GM12878 (cell line): ENCODE data around the gene SPOCD1. TPM values are rescaled to one million over a fixed set of nuclear protein-coding genes. Genes with fewer than 3 reads are reported as not detected.

Experiments used
- ATAC-seq: fragments of 200-7000 bp; cut with Tn5 transposase; 3 replicates; pipeline ENCODE4 v1.9.1; 2020; ENCODE audit warnings: mild to moderate bottlenecking, moderate library complexity
- BruUV-seq: library from RNA; stranded (reverse); fragments of 400-500 nt; replicated peaks from 2 replicates; lab custom pipeline; 2021; lab: Mats Ljungman, UMichigan
- CTCF ChIA-PET: fragments of 300-600 bp; sonication (Branson Sonifier 250); formaldehyde crosslinking; extraction: SDS; loops from one replicate; lab custom pipeline; 2021; ENCODE audit warnings: inconsistent platforms; lab: Yijun Ruan, JAX
- POLR2A ChIA-PET: fragments of 350-600 bp; formaldehyde crosslinking; extraction: SDS; loops from one replicate; lab custom pipeline; 2021; ENCODE audit warnings: inconsistent platforms; lab: Charles Lee
- RAD21 ChIA-PET: fragments of 300-600 bp; sonication (Branson Sonifier 250); formaldehyde crosslinking; loops from one replicate; lab custom pipeline; 2023; ENCODE audit warnings: antibody characterized with exemption; ENCODE audit not compliant: unreplicated experiment; lab: Charles Lee
- SMC1A ChIA-PET: fragments of 300-600 bp; sonication (Branson Sonifier 250); formaldehyde crosslinking; loops from one replicate; lab custom pipeline; 2023; ENCODE audit not compliant: unreplicated experiment, uncharacterized antibody; lab: Charles Lee
- DNase-seq: peaks from one replicate; pipeline ENCODE4 v3.0.0-alpha.2; 2011; ENCODE audit warnings: low read depth, low spot score
- FAIRE-seq: peaks from 3 replicates; lab custom pipeline; 2011; peaks lifted over from hg19 to GRCh38; lab: Jason Lieb, UNC
- H2AFZ ChIP-seq: 2 replicates; pipeline ENCODE4 v1.6.0; 2011; ENCODE audit warnings: low read depth, low read length, control low read depth; ENCODE audit not compliant: control insufficient read depth
- H3K27ac ChIP-seq: 2 replicates; pipeline ENCODE4 v1.5.1; 2011; ENCODE audit warnings: control low read depth; ENCODE audit not compliant: control insufficient read depth, insufficient read depth
- H3K27me3 ChIP-seq, 2 experiments: replicated peaks in 1 of 2; 2 replicates each; pipeline versions ENCODE4 v1.6.0 to v1.6.1; 2011; ENCODE audit warnings: low read length in 1 of 2; ENCODE audit not compliant: control insufficient read depth in 2 of 2, insufficient read depth in 2 of 2
- H3K36me3 ChIP-seq, 2 experiments: 2 replicates each; pipeline ENCODE4 v1.5.1; 2011; ENCODE audit warnings: low read length in 1 of 2; ENCODE audit not compliant: control insufficient read depth in 2 of 2, insufficient read depth in 2 of 2
- H3K4me1 ChIP-seq: 2 replicates; pipeline ENCODE4 v1.6.1; 2011; ENCODE audit warnings: mild to moderate bottlenecking, low read length, moderate library complexity, mixed read lengths; ENCODE audit not compliant: control insufficient read depth, insufficient read depth
- H3K4me2 ChIP-seq: 2 replicates; pipeline ENCODE4 v1.6.0; 2011; ENCODE audit warnings: control low read depth; ENCODE audit not compliant: control insufficient read depth, insufficient read depth
- H3K4me3 ChIP-seq: fragments of 200-600 bp; sonication (generic); 2 replicates; pipeline ENCODE4 v1.5.1; 2016
- H3K79me2 ChIP-seq: 2 replicates; pipeline ENCODE4 v1.6.0; 2011; ENCODE audit warnings: low read length; ENCODE audit not compliant: control insufficient read depth, insufficient read depth
- H3K9ac ChIP-seq: 2 replicates; pipeline ENCODE4 v1.8.0; 2011; ENCODE audit warnings: low read length, control low read depth, mixed read lengths; ENCODE audit not compliant: control insufficient read depth, insufficient read depth
- H3K9me3 ChIP-seq: replicated peaks from 3 replicates; pipeline ENCODE4 v1.5.1; 2011; ENCODE audit warnings: mild to moderate bottlenecking, low read length; ENCODE audit not compliant: control insufficient read depth, insufficient read depth
- H4K20me1 ChIP-seq: 2 replicates; pipeline ENCODE4 v1.6.0; 2011; ENCODE audit not compliant: control insufficient read depth, insufficient read depth
- ATF7 ChIP-seq: fragments of 450-650 bp; IDR thresholded peaks from 2 replicates; pipeline ENCODE4 v1.6.1; 2016; ENCODE audit warnings: low read depth, mild to moderate bottlenecking
- CBX5 ChIP-seq: sonication (generic); IDR thresholded peaks from 2 replicates; pipeline ENCODE4 v1.6.1; 2016; ENCODE audit warnings: low read depth, moderate library complexity, mild to moderate bottlenecking, inconsistent platforms
- ETV6 ChIP-seq, 2 experiments: fragments of 450-650 bp in 1 of 2; IDR thresholded peaks in 1 of 2; conservative IDR thresholded peaks in 1 of 2; 2 replicates each; pipeline ENCODE4 v1.6.1; 2014; ENCODE audit warnings: antibody characterized with exemption in 1 of 2, borderline replicate concordance in 1 of 2, low read depth in 1 of 2, mild to moderate bottlenecking in 1 of 2, moderate library complexity in 1 of 2
- HCFC1 ChIP-seq: fragments of 150-350 bp; IDR thresholded peaks from 2 replicates; pipeline ENCODE4 v1.6.1; 2014; ENCODE audit warnings: low read length
- HSF1 ChIP-seq: fragments of 150-350 bp; IDR thresholded peaks from 2 replicates; pipeline ENCODE4 v1.6.1; 2014; ENCODE audit warnings: mild to moderate bottlenecking, low read depth, low read length
- IRF3 ChIP-seq: fragments of 450-650 bp; IDR thresholded peaks from 2 replicates; pipeline ENCODE4 v1.6.1; 2014; ENCODE audit warnings: mild to moderate bottlenecking
- JUNB ChIP-seq: IDR thresholded peaks from 2 replicates; pipeline ENCODE4 v1.6.1; 2016; ENCODE audit warnings: antibody characterized with exemption, mild to moderate bottlenecking
- KDM1A ChIP-seq: fragments of 200-600 bp; sonication (generic); IDR thresholded peaks from 2 replicates; pipeline ENCODE4 v1.6.1; 2016; ENCODE audit warnings: borderline replicate concordance
- NBN ChIP-seq: fragments of 450-650 bp; IDR thresholded peaks from 2 replicates; pipeline ENCODE4 v1.6.1; 2016
- PAX8 ChIP-seq: fragments of 450-650 bp; IDR thresholded peaks from 2 replicates; pipeline ENCODE4 v1.6.1; 2017; ENCODE audit warnings: mild to moderate bottlenecking, moderate library complexity
- PBX3 ChIP-seq: IDR thresholded peaks from 2 replicates; pipeline ENCODE4 v1.6.1; 2011; ENCODE audit warnings: mild to moderate bottlenecking, low read depth, low read length, moderate library complexity; ENCODE audit not compliant: insufficient replicate concordance
- POLR2A ChIP-seq: IDR thresholded peaks from 2 replicates; pipeline ENCODE4 v1.6.1; 2011; ENCODE audit warnings: low read depth, mild to moderate bottlenecking, low read length
- POU2F2 ChIP-seq: IDR thresholded peaks from 3 replicates; pipeline ENCODE4 v1.6.1; 2011; ENCODE audit warnings: low read depth, mild to moderate bottlenecking, low read length, borderline replicate concordance
- USF2 ChIP-seq: IDR thresholded peaks from 2 replicates; pipeline ENCODE4 v1.6.1; 2011; ENCODE audit warnings: low read depth, low read length, improper control_type of control experiment, borderline replicate concordance
- YY1 ChIP-seq: IDR thresholded peaks from 2 replicates; pipeline ENCODE4 v1.6.1; 2011; ENCODE audit warnings: low read depth, mild to moderate bottlenecking, low read length
- WGBS: methylation state at CpG from one replicate; pipeline ENCODE4 v1.1.6; 2016; ENCODE audit warnings: low lambda C conversion rate; ENCODE audit not compliant: insufficient replicate concordance, insufficient coverage; ENCODE audit errors: missing lambda C conversion rate; 5-methylcytosine and 5-hydroxymethylcytosine counted together
- in situ Hi-C: fragments of 300-500 bp; cut with MboI; formaldehyde crosslinking; loops from 9 replicates; pipeline ENCODE4 v1.14.3; 2018; ENCODE audit warnings: mixed read lengths
- intact Hi-C: fragments of 100-400 bp; cut with micrococcal nuclease; formaldehyde crosslinking; loops from one replicate; pipeline ENCODE4 v1.14.2; 2022; ENCODE audit not compliant: unreplicated experiment
- polyA plus RNA-seq, 11 experiments: library from polyadenylated mRNA; depleted of rRNA in 4 of 11; unstranded in 6 of 11; stranded (reverse) in 5 of 11; fragments of >200 nt; fragmentation: Nextera tagmentation in 4 of 11; fragmentation: Illumina TruSeq in 1 of 11; extraction: Ambion mirVana in 4 of 11; extraction: Trizol in 1 of 11; gene quantifications; 1 replicate in 1 of 11; 2 replicates in 10 of 11; pipeline versions ENCODE4 v1.2.1 to v1.2.3, GENCODE V29; 2011 to 2016; ENCODE audit warnings: inconsistent platforms in 2 of 11, missing spikeins in 2 of 11, low read depth in 1 of 11
- total RNA-seq, 4 experiments: library from RNA; depleted of rRNA in 3 of 4; stranded (reverse); fragments of >200 nt in 3 of 4; fragmentation: Illumina TruSeq in 1 of 4; extraction: Trizol in 1 of 4; gene quantifications; 2 replicates each; pipeline versions ENCODE4 v1.2.1 to v1.2.3, GENCODE V29; 2013 to 2021

The SPOCD1 gene
- total and polyA plus RNA-seq, 10 of the 15 experiments (the other 5 are each of a cell fraction or from before 2014, with no cell fraction given): 0.02 to 0.65 (median 0.13) TPM; not detected in 4

- ChIA-PET CTCF (interaction anchor here (0.6 to 5.5 kb wide), 2 partner anchors 12 to 163 kb away, joined by 4 to 27 read pairs; no protein-coding TSS in a partner anchor), POLR2A (no interaction called here), SMC1A (no interaction called here), RAD21 (interaction anchor here (1.7 kb wide), 1 partner anchor 261 kb away, joined by 5 read pairs; no protein-coding TSS in a partner anchor)
- no peaks in the 10 kb centered on the region for H4K20me1 ChIP-seq
- H2AFZ ChIP-seq: no peak overlapping the region
- H3K79me2 ChIP-seq: no peaks in the 10 kb centered on the region
- in situ Hi-C loops (no loop called here), intact Hi-C loops (no loop called here)
- peaks cover 0 to 4% of the 10 kb centered on the region in 2 experiments for H3K27me3 ChIP-seq
- H3K27ac ChIP-seq: no peak overlapping the region
- H3K4me1 ChIP-seq: no peaks in the 10 kb centered on the region
- no TSS peak for BruUV-seq
- TF ChIP-seq KDM1A: no peak
- TF ChIP-seq JUNB: no peak
- no peak for TF ChIP-seq IRF3
- TF ChIP-seq HSF1: no peak
- no peak for TF ChIP-seq PBX3
- no peak for TF ChIP-seq POLR2A
- TF ChIP-seq POU2F2: no peak
- TF ChIP-seq NBN: no peak
- no peak for TF ChIP-seq CBX5
- TF ChIP-seq USF2: no peak
- no peak for TF ChIP-seq ETV6 (conservative IDR thresholded peaks at IDR 0.05 in 1 of 2, IDR thresholded peaks at IDR 0.05 in 1 of 2; ENCODE audit: borderline replicate concordance in 1 of 2, low read depth in 1 of 2)
- TF ChIP-seq YY1: no peak
- TF ChIP-seq PAX8: no peak
- no peak for TF ChIP-seq ATF7
- no peak for TF ChIP-seq HCFC1
- ATAC-seq: no peak
- DNase-seq: no peak
- H3K4me2 ChIP-seq: no peak overlapping the region
- no peaks in the 10 kb centered on the region for H3K36me3 ChIP-seq
- no peak for FAIRE-seq
- H3K9ac ChIP-seq: no peak overlapping the region
- H3K4me3 ChIP-seq: no peak overlapping the region
- no peaks in the 10 kb centered on the region for H3K9me3 ChIP-seq
- 47% methylated on average over 4 of the region's 4 CpGs for WGBS
Observed at GRCh38 chr1:31800674-31800967, 15.2 kb downstream of the SPOCD1 start.
